Gastroesophageal sphincter (tissue), 4 donors: ENCODE measurements around the gene EIF2B5. TPM values are rescaled to one million over a fixed set of nuclear protein-coding genes. Genes with fewer than 3 reads are reported as not detected.
"Not testable (repeated sequence)": the region's sequence is repeated elsewhere in the genome, so short reads cannot be mapped to it uniquely, and the experiment has no call there.

ENCODE experiments used
- ATAC-seq: fragments of 150-250 bp; one replicate; pipeline ENCODE4 v1.9.1; 2016; ENCODE audit warnings: mild to moderate bottlenecking, moderate library complexity
- H3K27ac ChIP-seq, 4 donors: fragments of 200-600 bp; sonication (generic) in 3 of 4; 1 replicate in 3 of 4; 2 replicates in 1 of 4; pipeline ENCODE4 v1.5.1; 2016 to 2019
- H3K27me3 ChIP-seq: fragments of 200-600 bp; sonication (generic); one replicate; pipeline ENCODE4 v1.5.1; 2019
- H3K36me3 ChIP-seq, 2 donors: fragments of 200-600 bp; sonication (generic); one replicate each; pipeline ENCODE4 v1.5.1; 2019; ENCODE audit warnings: control low read depth in 1 of 2
- H3K4me1 ChIP-seq, 3 donors: fragments of 200-600 bp; sonication (generic); 1 replicate in 2 of 3; 2 replicates in 1 of 3; pipeline ENCODE4 v1.5.1; 2016 to 2019; ENCODE audit warnings: control low read depth in 2 of 3
- H3K4me3 ChIP-seq, 2 donors: fragments of 200-600 bp; sonication (generic); one replicate each; pipeline ENCODE4 v1.5.1; 2019; ENCODE audit warnings: mild to moderate bottlenecking in 1 of 2, moderate library complexity in 1 of 2
- H3K9me3 ChIP-seq, 3 donors: fragments of 200-600 bp; sonication (generic); one replicate each; pipeline ENCODE4 v1.5.1; 2017 to 2019; ENCODE audit warnings: control low read depth in 2 of 3
- CTCF ChIP-seq, 4 experiments: fragments of 200-600 bp in 2 of 4; fragments of 450-650 bp in 2 of 4; sonication (generic) in 1 of 4; IDR thresholded peaks; one replicate each; pipeline ENCODE4 v1.5.1; 2017 to 2019; ENCODE audit warnings: antibody characterized with exemption in 4 of 4, mild to moderate bottlenecking in 2 of 4, moderate library complexity in 2 of 4
- EP300 ChIP-seq: sonication (generic); formaldehyde crosslinking; IDR thresholded peaks from one replicate; pipeline ENCODE4 v1.6.1; 2017; ENCODE audit warnings: antibody characterized with exemption, mild to moderate bottlenecking
- POLR2A ChIP-seq, 2 donors: fragments of 450-650 bp; IDR thresholded peaks; one replicate each; pipeline ENCODE4 v1.6.1; 2017; ENCODE audit warnings: antibody characterized with exemption in 2 of 2, mild to moderate bottlenecking in 2 of 2, moderate library complexity in 1 of 2
- POLR2AphosphoS5 ChIP-seq: sonication (generic); formaldehyde crosslinking; IDR thresholded peaks from one replicate; pipeline ENCODE4 v1.6.1; 2017; ENCODE audit warnings: antibody characterized with exemption
- WGBS, 2 donors: methylation state at CpG; one replicate each; pipeline ENCODE4 v1.1.5; 2018; ENCODE audit warnings: low coverage in 1 of 2; 5-methylcytosine and 5-hydroxymethylcytosine counted together
- total RNA-seq, 4 donors: library from RNA; depleted of rRNA; stranded (reverse); fragments of >200 nt; gene quantifications; one replicate each; pipeline ENCODE4 v1.1.0, GENCODE V29; 2016

The EIF2B5 gene
- total RNA-seq, 4 donors from 2014 or later: 36.2 to 49.2 (median 44.3) TPM

DNA sequence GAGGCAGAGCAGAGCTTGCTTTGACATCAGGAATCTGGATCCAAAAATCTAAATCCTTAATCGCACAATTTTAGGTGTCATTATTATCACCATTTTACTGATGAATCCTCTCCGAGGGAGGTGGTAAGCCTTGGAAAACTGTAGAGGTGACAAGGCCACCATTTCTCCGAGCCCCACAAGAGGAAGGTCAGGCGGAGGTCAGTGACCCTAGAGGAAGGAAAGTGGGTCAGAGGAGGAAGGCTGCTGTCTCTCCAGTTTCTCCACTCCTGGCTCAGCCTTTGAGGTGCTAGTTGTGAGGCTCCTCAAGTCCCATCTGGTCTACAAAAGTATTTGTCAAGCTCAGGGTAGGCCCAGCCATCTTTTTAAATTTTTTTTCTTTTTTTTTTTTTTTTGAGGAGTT is 23.2 kb downstream of the EIF2B5 start:
- TF ChIP-seq CTCF (IDR thresholded peaks at IDR 0.05): no peak
- TF ChIP-seq POLR2AphosphoS5: no peak
- no peak for TF ChIP-seq EP300
- no peak for TF ChIP-seq POLR2A (IDR thresholded peaks at IDR 0.05)

DNA sequence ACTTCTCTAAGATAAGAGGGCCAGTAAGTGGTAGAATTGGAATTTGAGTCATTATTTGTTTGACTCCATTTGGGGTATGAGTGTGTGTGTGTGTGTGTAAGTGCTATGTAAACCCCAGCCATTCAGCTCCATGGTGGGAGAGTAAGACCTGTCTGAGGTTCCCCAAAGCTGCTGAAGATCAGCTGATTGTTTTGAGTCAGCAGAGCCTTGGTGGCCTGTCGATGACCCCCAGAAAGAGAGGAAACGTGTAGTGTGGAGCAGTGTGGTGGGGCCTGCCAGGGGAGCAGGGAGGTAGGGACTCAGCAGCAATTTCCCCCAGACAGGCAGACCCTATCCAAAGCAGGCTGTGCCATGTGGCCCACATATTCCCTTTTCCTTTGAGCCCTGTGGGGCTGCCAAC is 25.3 kb downstream of the EIF2B5 start:
- ATAC-seq: peak; percentile 2
- H3K4me3 ChIP-seq: peak overlapping the region in 1 of 2 donors; percentile 27

More for the DNA sequence above, 23.2 kb downstream of the EIF2B5 start:
- Histone ChIP-seq H3K4me3 (no peak overlapping the region), H3K36me3 (peaks cover 0 to 4% of the 10 kb centered on the region in 2 donors), H3K27ac (peak overlapping the region; percentile 35 to 95 (median 83)), H3K4me1 (peaks cover 3 to 87% (median 45%) of the 10 kb centered on the region in 3 donors), H3K9me3 (no peaks in the 10 kb centered on the region), H3K27me3 (no peaks in the 10 kb centered on the region)
- 63 to 70% methylated on average over 2 to 4 of the region's 4 CpGs for WGBS, 2 donors
- ATAC-seq: no peak

GRCh38 chr3:184162571-184163070 is 27.5 kb downstream of the EIF2B5 start:
- H3K9me3 ChIP-seq, H3K27me3 ChIP-seq, H3K4me3 ChIP-seq: not testable (repeated sequence)
- H3K4me1 ChIP-seq: peaks cover 0 to 72% (median 42%) of the 10 kb centered on the region in 3 donors
- WGBS, 2 donors: 50 to 65% methylated on average over 2 to 7 of the region's 8 CpGs
- peak; percentile 37 for ATAC-seq
- peaks cover 0 to 47% of the 10 kb centered on the region in 2 donors for H3K36me3 ChIP-seq
- H3K27ac ChIP-seq: peak overlapping the region in 3 of 4 donors; percentile 69 to 95 (median 94)

More for the DNA sequence above, 25.3 kb downstream of the EIF2B5 start:
- no peaks in the 10 kb centered on the region for H3K27me3 ChIP-seq
- no peaks in the 10 kb centered on the region for H3K9me3 ChIP-seq
- H3K36me3 ChIP-seq: peaks cover 0 to 25% of the 10 kb centered on the region in 2 donors
- WGBS, 2 donors: 0% methylated on average over 2 of the region's 2 CpGs; no CpG with 5 or more reads in 1 of the 2 donors
- peak overlapping the region; percentile 86 to 95 (median 92) for H3K27ac ChIP-seq
- peaks cover 3 to 85% (median 45%) of the 10 kb centered on the region in 3 donors for H3K4me1 ChIP-seq
- TF ChIP-seq POLR2A (IDR thresholded peaks at IDR 0.05) (no peak), CTCF (IDR thresholded peaks at IDR 0.05) (no peak), EP300 (no peak), POLR2AphosphoS5 (no peak)

DNA sequence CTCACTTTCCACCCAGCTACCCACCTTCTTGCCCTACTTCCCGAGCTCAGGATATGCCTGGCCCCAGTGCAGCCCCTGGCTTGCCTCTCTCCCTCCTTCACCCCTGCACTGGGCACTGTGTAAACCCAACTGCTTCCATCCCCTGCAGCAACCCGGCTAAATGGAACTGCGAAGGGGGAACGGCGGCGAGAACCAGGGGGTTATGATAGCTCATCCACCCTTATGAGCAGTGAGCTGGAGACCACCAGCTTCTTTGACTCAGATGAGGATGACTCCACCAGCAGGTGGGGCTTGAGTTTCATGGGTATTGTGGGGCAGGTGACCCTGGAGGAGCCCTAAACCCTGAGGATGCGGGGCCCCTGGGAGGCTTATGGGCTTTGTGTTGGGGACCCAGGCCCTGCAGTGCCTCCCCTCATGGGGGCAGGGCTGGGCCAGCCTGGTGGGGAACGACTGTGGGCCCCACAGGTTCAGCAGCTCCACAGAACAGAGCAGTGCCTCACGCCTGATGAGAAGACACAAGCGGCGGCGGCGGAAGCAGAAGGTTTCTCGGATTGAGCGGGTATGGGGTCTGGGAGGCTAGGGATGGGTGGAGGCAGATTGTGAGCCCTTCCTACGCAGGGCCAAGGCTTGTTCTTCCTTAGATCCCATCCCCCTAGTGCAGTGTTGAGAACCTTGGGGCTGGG is 29.6 kb downstream of the EIF2B5 start:
- H3K27ac ChIP-seq: peak overlapping the region in 3 of 4 donors; percentile 24 to 95 (median 94)
- peaks cover 0 to 55% (median 25%) of the 10 kb centered on the region in 3 donors for H3K4me1 ChIP-seq
- H3K4me3 ChIP-seq: no peak overlapping the region
- H3K9me3 ChIP-seq: no peaks in the 10 kb centered on the region
- ATAC-seq: no peak
- H3K27me3 ChIP-seq: no peaks in the 10 kb centered on the region
- peaks cover 0 to 68% of the 10 kb centered on the region in 2 donors for H3K36me3 ChIP-seq
- TF ChIP-seq POLR2AphosphoS5 (no peak), EP300 (no peak), CTCF (IDR thresholded peaks at IDR 0.05) (no peak), POLR2A (IDR thresholded peaks at IDR 0.05) (no peak)
- 70 to 100% methylated on average over 1 to 2 of the region's 16 CpGs for WGBS, 2 donors

DNA sequence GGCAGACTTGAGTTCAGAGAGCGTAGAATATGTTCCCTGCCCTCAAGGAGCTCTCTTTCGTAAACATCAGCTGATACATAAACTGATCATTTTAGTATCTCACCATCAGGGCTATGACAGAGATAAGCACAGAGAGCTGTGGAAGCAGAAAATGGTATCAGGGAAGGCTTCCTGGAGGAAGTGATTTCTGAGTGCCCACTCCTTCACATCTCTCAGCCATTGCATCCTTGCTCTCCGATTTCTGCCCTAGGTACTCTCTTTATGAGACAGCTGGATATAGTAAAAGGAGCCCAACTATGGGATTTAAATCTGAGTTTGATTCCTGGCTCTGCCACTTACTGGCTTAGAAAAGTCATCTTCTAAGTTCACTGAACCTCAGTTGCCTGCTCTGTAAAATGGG is 30.4 kb downstream of the EIF2B5 start:
- peak overlapping the region in 1 of 4 donors; percentile 24 for H3K27ac ChIP-seq
- 93 to 95% methylated on average over 2 to 3 of the region's 3 CpGs for WGBS, 2 donors
- H3K4me3 ChIP-seq: no peak overlapping the region
- H3K36me3 ChIP-seq: peaks cover 0 to 76% of the 10 kb centered on the region in 2 donors
- peaks cover 0 to 48% (median 17%) of the 10 kb centered on the region in 3 donors for H3K4me1 ChIP-seq
- no peak for ATAC-seq
- no peaks in the 10 kb centered on the region for H3K27me3 ChIP-seq
- no peaks in the 10 kb centered on the region for H3K9me3 ChIP-seq
- TF ChIP-seq POLR2A (IDR thresholded peaks at IDR 0.05): no peak
- TF ChIP-seq EP300: no peak
- no peak for TF ChIP-seq CTCF (IDR thresholded peaks at IDR 0.05)
- no peak for TF ChIP-seq POLR2AphosphoS5
